HEK293 (cell line): ENCODE results near the gene DNTTIP2.

Experiments used
- CTCF ChIP-seq: fragments of 450-650 bp; formaldehyde crosslinking; IDR thresholded peaks from 2 replicates; pipeline ENCODE4 v1.5.1; 2016; ENCODE audit warnings: missing biosample characterization, missing genetic modification characterization
- KLF10 ChIP-seq: fragments of 450-650 bp; IDR thresholded peaks from 2 replicates; pipeline ENCODE4 v1.5.1; 2018; ENCODE audit warnings: missing biosample characterization, mild to moderate bottlenecking, missing genetic modification characterization
- REPIN1 ChIP-seq: fragments of 450-650 bp; formaldehyde crosslinking; IDR thresholded peaks from 2 replicates; pipeline ENCODE4 v1.5.1; 2017; ENCODE audit warnings: missing biosample characterization, missing genetic modification characterization, low read depth
- ZBTB20 ChIP-seq: fragments of 450-650 bp; formaldehyde crosslinking; IDR thresholded peaks from 2 replicates; pipeline ENCODE4 v1.5.1; 2016; ENCODE audit warnings: missing biosample characterization, missing genetic modification characterization
- ZNF157 ChIP-seq: fragments of 450-650 bp; formaldehyde crosslinking; IDR thresholded peaks from 2 replicates; pipeline ENCODE4 v1.5.1; 2016; ENCODE audit warnings: missing biosample characterization, missing genetic modification characterization
- ZNF18 ChIP-seq: fragments of 450-650 bp; formaldehyde crosslinking; IDR thresholded peaks from 2 replicates; pipeline ENCODE4 v1.5.1; 2016; ENCODE audit warnings: missing biosample characterization, missing genetic modification characterization
- ZNF223 ChIP-seq: fragments of 450-650 bp; formaldehyde crosslinking; IDR thresholded peaks from 2 replicates; pipeline ENCODE4 v1.5.1; 2016; ENCODE audit warnings: missing biosample characterization, missing genetic modification characterization
- ZNF274 ChIP-seq, 2 experiments: fragments of 200-500 bp in 1 of 2; fragments of 450-650 bp in 1 of 2; sonication (Bioruptor generic) in 1 of 2; formaldehyde crosslinking in 1 of 2; IDR thresholded peaks; 2 replicates each; pipeline versions ENCODE4 v1.5.1 to v1.6.1; 2014 to 2016; ENCODE audit warnings: borderline replicate concordance in 1 of 2, inconsistent platforms in 1 of 2, low read length in 1 of 2, missing biosample characterization in 1 of 2, missing genetic modification characterization in 1 of 2
- ZNF561 ChIP-seq: fragments of 450-650 bp; IDR thresholded peaks from 2 replicates; pipeline ENCODE4 v1.5.1; 2018; ENCODE audit warnings: missing biosample characterization, missing genetic modification characterization, borderline replicate concordance

GRCh38 chr1:93816970-93817678, 61.9 kb downstream of the DNTTIP2 start:
- TF ChIP-seq ZNF274 (IDR thresholded peaks at IDR 0.05; ENCODE audit: low read length) (no peak), ZNF274 (tag by site-specific recombination; IDR thresholded peaks at IDR 0.05; ENCODE audit: borderline replicate concordance) (no peak), ZNF223 (no peak), ZNF561 (tag by site-specific recombination) (no peak), REPIN1 (tag by site-specific recombination) (no peak), KLF10 (no peak), CTCF (tag by site-specific recombination) (no peak), ZBTB20 (no peak), ZNF157 (tag by site-specific recombination) (no peak), ZNF18 (no peak)
